GM21526 (cell line): Measurements from ENCODE around the gene USP17L17.
"Not testable (repeated sequence)": the region's sequence is repeated elsewhere in the genome, so short reads cannot be mapped to it uniquely, and the experiment has no call there.

ENCODE experiments used
- ATAC-seq: cut with Tn5 transposase; IDR thresholded peaks from one replicate; pipeline ENCODE4 v1.9.1; 2021; ENCODE audit warnings: moderate library complexity; ENCODE audit not compliant: unreplicated experiment, low FRiP score

Gene USP17L17

GRCh38 chr4:9243579-9243978, at the start of gene USP17L17:
Gene USP17L17 (plus strand): TSS chr4:9243879. CDS start chr4:9243879, 0 bp downstream.
- not testable (repeated sequence) for ATAC-seq

GRCh38 chr4:9210357-9210756, 33.3 kb upstream of the USP17L17 start, which contains the start of gene USP17L10:
Gene USP17L10 (plus strand): TSS chr4:9210657. CDS start chr4:9210657, 0 bp downstream.
- not testable (repeated sequence) for ATAC-seq

GRCh38 chr4:9214701-9215100, 29.0 kb upstream of the USP17L17 start:
- ATAC-seq, result not testable (repeated sequence)

- ATAC-seq, result not testable (repeated sequence)
Measured at GRCh38 chr4:9215105-9215504, 28.6 kb upstream of the USP17L17 start, which contains the start of gene USP17L11. Gene USP17L11 (plus strand): TSS chr4:9215405. CDS start chr4:9215405, 0 bp downstream.

GRCh38 chr4:9219852-9220251, 23.8 kb upstream of the USP17L17 start, which contains the start of gene USP17L12:
Gene USP17L12 (plus strand): TSS chr4:9220152. CDS start chr4:9220152, 0 bp downstream.
- ATAC-seq, result not testable (repeated sequence)

- not testable (repeated sequence) for ATAC-seq
Measured at GRCh38 chr4:9224596-9224995, 19.1 kb upstream of the USP17L17 start, which contains the start of gene USP17L13. Gene USP17L13 (plus strand): TSS chr4:9224896. CDS start chr4:9224896, 0 bp downstream.

- ATAC-seq, result not testable (repeated sequence)
Measured at GRCh38 chr4:9230249-9230648, 13.4 kb upstream of the USP17L17 start.

GRCh38 chr4:9234085-9234484, 9.6 kb upstream of the USP17L17 start, which contains the start of gene USP17L15:
Gene USP17L15 (plus strand): TSS chr4:9234385. CDS start chr4:9234385, 0 bp downstream.
- not testable (repeated sequence) for ATAC-seq

- ATAC-seq, result not testable (repeated sequence)
Measured at GRCh38 chr4:9238461-9238860, 5.2 kb upstream of the USP17L17 start.

GRCh38 chr4:9247953-9248680, 4.4 kb downstream of the USP17L17 start, which contains the start of gene USP17L18:
Gene USP17L18 (plus strand): TSS chr4:9248630. CDS start chr4:9248630, 0 bp downstream.
- not testable (repeated sequence) for ATAC-seq

- not testable (repeated sequence) for ATAC-seq
Measured at GRCh38 chr4:9253078-9253477, 9.4 kb downstream of the USP17L17 start, which contains the start of gene USP17L19. Gene USP17L19 (plus strand): TSS chr4:9253378. CDS start chr4:9253378, 0 bp downstream.

- ATAC-seq, result not testable (repeated sequence)
Measured at GRCh38 chr4:9257824-9258223, 14.1 kb downstream of the USP17L17 start, which contains the start of gene USP17L20. Gene USP17L20 (plus strand): TSS chr4:9258124. CDS start chr4:9258124, 0 bp downstream.

- ATAC-seq, result not testable (repeated sequence)
Measured at GRCh38 chr4:9262572-9262971, 18.9 kb downstream of the USP17L17 start, which contains the start of gene USP17L21. Gene USP17L21 (plus strand): TSS chr4:9262872. CDS start chr4:9262872, 0 bp downstream.

- not testable (repeated sequence) for ATAC-seq
Measured at GRCh38 chr4:9267319-9267718, 23.6 kb downstream of the USP17L17 start, which contains the start of gene USP17L22. Gene USP17L22 (plus strand): TSS chr4:9267619. CDS start chr4:9267619, 0 bp downstream.

- ATAC-seq, result not testable (repeated sequence)
Measured at GRCh38 chr4:9271719-9272118, 28.0 kb downstream of the USP17L17 start.
